Activated naive CD8-positive, alpha-beta T cell (primary cell): Measurements from ENCODE around the gene ZNF83.
"Not testable (repeated sequence)": the region's sequence is repeated elsewhere in the genome, so short reads cannot be mapped to it uniquely, and the experiment has no call there.

ENCODE experiments used
- H3K27ac Mint-ChIP-seq: one replicate; pipeline ENCODE4 v1.8.0; 2021; ENCODE audit warnings: mixed read lengths
- H3K27me3 Mint-ChIP-seq: one replicate; pipeline ENCODE4 v1.8.0; 2021; ENCODE audit warnings: mixed read lengths
- H3K36me3 Mint-ChIP-seq: one replicate; pipeline ENCODE4 v1.8.0; 2021; ENCODE audit warnings: mixed read lengths
- H3K4me1 Mint-ChIP-seq: one replicate; pipeline ENCODE4 v1.8.0; 2021; ENCODE audit warnings: low read depth, mixed read lengths
- H3K4me3 Mint-ChIP-seq: one replicate; pipeline ENCODE4 v1.8.0; 2021; ENCODE audit warnings: mild to moderate bottlenecking, mixed read lengths
- H3K9me3 Mint-ChIP-seq: one replicate; pipeline ENCODE4 v1.8.0; 2021; ENCODE audit warnings: low read depth, mixed read lengths

ZNF83 gene

GRCh38 chr19:52659013-52659412, 20.9 kb upstream of the ZNF83 start:
- peaks cover 9% of the 10 kb centered on the region for H3K9me3 Mint-ChIP-seq
- H3K36me3 Mint-ChIP-seq = peaks cover 54% of the 10 kb centered on the region
- no peak overlapping the region for H3K27ac Mint-ChIP-seq
- no peaks in the 10 kb centered on the region for H3K4me1 Mint-ChIP-seq
- no peaks in the 10 kb centered on the region for H3K27me3 Mint-ChIP-seq
- no peak overlapping the region for H3K4me3 Mint-ChIP-seq

DNA sequence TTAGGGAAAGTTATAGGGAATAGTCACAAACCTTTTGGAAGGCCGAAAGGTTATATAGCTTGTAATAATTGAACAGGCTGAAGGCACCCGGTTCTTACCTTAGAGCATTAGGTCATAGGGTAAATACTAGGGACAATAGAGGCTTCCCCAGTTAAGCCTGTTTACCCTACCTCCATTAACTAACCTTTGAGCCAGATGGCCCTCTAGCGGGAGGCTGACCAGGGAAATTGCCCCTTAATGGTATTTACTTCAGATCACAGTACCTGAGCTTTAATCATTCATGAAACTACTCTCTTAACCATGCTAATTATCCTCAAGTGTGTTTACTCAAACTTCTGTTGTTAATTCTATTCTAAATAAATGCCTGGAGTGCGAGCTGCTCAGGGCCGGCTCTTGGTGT, 20.4 kb upstream of the ZNF83 start:
- H3K4me3 Mint-ChIP-seq = no peak overlapping the region
- no peak overlapping the region for H3K27ac Mint-ChIP-seq
- H3K4me1 Mint-ChIP-seq = no peaks in the 10 kb centered on the region
- peaks cover 58% of the 10 kb centered on the region for H3K36me3 Mint-ChIP-seq
- H3K9me3 Mint-ChIP-seq = peaks cover 12% of the 10 kb centered on the region
- no peaks in the 10 kb centered on the region for H3K27me3 Mint-ChIP-seq

GRCh38 chr19:52653161-52653560, 15.0 kb upstream of the ZNF83 start:
- Mint-ChIP-seq H3K4me3 (no peak overlapping the region), H3K36me3 (peaks cover 69% of the 10 kb centered on the region), H3K27ac (no peak overlapping the region), H3K9me3 (peaks cover 34% of the 10 kb centered on the region), H3K27me3 (no peaks in the 10 kb centered on the region), H3K4me1 (no peaks in the 10 kb centered on the region)

DNA sequence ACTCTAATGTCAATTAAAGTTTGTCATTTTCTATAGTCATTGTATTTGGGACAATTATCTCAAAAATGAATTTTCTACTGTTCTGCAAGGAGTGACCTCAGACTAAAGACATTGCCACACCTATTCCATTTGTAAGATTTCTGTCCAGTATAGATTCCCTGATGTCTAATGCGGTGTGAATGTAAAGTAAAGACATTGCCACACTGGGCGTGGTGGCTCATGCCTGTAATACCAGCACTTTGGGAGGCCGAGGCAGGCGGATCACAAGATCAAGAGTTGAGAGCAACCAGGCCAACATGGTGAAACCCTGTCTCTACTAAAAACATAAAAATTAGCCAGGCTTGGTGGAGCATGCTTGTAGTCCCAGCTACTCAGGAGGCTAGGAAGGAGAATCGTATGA, 13.8 kb upstream of the ZNF83 start:
- Mint-ChIP-seq H3K4me1 (no peaks in the 10 kb centered on the region), H3K27me3 (no peaks in the 10 kb centered on the region), H3K36me3 (peaks cover 73% of the 10 kb centered on the region), H3K9me3 (peaks cover 37% of the 10 kb centered on the region), H3K4me3 (no peak overlapping the region), H3K27ac (no peak overlapping the region)

DNA sequence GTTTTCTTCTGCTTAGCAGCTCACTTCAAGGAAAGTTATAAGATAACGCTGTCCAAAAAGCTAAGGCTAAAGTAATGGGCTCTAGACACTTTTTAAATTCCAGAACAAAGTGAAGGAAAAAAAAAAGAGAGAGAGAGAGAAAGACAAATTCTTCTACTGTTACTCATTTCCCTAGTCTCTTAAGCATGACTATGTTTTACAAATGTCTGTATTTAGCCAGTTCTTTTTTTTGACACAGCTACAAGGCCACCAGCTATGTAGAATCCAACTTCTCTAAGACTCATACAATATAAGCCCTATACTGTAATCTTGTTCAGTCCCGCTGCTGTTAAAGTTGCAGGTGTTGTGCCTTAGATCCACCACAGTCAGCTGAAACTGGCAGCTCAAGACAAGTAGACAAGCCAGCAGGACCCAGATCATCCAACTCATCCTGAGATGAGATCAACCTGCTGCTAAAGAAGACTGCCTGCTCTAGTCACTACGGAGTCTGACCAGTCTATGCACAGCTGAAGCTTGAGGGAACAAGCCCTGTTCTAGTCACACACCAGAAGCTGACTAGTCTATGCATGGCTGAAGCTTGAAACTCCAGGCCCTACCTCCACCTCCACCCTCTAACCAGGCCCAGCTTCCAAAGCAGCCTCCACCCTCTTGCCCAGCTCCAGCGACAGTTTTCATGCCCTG, 10.3 kb upstream of the ZNF83 start:
- H3K4me3 Mint-ChIP-seq = no peak overlapping the region
- H3K27me3 Mint-ChIP-seq = no peaks in the 10 kb centered on the region
- H3K9me3 Mint-ChIP-seq = peaks cover 27% of the 10 kb centered on the region
- peaks cover 55% of the 10 kb centered on the region for H3K36me3 Mint-ChIP-seq
- no peak overlapping the region for H3K27ac Mint-ChIP-seq
- H3K4me1 Mint-ChIP-seq = no peaks in the 10 kb centered on the region

DNA sequence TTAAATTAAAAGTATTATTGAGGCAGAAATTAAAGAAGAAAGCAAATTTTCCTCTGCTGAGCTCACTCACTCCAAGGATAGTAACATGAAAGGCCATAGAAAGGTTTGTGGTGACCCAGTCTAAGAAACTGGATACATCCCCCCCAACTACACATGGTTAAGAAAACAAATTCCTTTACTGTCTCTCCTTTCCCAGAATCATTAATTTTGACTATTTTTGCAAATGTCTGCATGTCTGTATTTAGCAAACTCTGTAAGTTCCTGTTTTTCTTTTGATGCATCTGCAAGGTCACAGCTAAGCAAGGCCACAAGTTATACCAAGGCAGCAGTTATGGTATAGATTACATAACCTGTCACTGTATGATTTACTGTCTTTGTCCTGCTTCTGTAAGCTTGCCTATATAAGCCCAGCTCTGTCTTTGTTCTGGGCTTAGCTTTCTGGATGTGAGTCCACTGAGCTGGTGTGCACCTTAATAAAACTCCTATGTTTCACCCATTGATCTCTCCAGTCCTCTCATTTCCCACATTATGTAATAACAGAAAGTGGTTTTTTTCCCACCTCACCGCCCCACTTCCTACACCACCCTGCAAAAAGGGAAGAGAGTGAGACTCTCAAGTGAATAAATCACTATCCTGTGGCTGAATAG, 8.5 kb upstream of the ZNF83 start:
- Mint-ChIP-seq H3K4me1 (no peaks in the 10 kb centered on the region), H3K9me3 (peaks cover 18% of the 10 kb centered on the region), H3K27ac (no peak overlapping the region)

GRCh38 chr19:52640916-52641315, 2.8 kb upstream of the ZNF83 start:
- no peaks in the 10 kb centered on the region for H3K27me3 Mint-ChIP-seq
- peaks cover 17% of the 10 kb centered on the region for H3K4me1 Mint-ChIP-seq
- H3K4me3 Mint-ChIP-seq = no peak overlapping the region
- no peak overlapping the region for H3K27ac Mint-ChIP-seq
- peaks cover 13% of the 10 kb centered on the region for H3K36me3 Mint-ChIP-seq
- H3K9me3 Mint-ChIP-seq = peaks cover 15% of the 10 kb centered on the region

More for the DNA sequence above, 8.5 kb upstream of the ZNF83 start:
- peaks cover 42% of the 10 kb centered on the region for H3K36me3 Mint-ChIP-seq
- no peaks in the 10 kb centered on the region for H3K27me3 Mint-ChIP-seq
- H3K4me3 Mint-ChIP-seq = no peak overlapping the region

DNA sequence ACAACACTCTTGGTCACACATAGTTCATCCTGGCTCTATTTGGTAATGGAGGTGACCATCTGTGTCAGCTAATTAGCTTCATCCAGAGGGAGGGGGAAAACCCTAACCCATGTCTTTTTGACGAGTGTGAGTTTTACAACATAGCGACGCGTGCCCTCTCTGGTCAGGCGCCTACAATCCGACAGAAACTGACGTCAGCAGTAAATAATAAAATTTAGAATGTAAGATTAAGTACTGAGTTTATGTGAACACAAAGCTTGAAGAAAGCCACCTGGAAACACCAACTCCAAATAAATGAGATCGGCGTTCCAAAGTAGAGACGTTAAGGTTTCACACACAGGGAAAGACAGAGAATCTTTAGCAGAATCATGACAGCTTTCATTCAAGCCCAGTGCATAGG, 1.8 kb upstream of the ZNF83 start:
- H3K4me3 Mint-ChIP-seq = no peak overlapping the region
- peaks cover 15% of the 10 kb centered on the region for H3K9me3 Mint-ChIP-seq
- H3K27me3 Mint-ChIP-seq = no peaks in the 10 kb centered on the region
- H3K36me3 Mint-ChIP-seq = peaks cover 14% of the 10 kb centered on the region
- no peak overlapping the region for H3K27ac Mint-ChIP-seq
- peaks cover 17% of the 10 kb centered on the region for H3K4me1 Mint-ChIP-seq

GRCh38 chr19:52638601-52639000, 446 bp upstream of the ZNF83 start:
- H3K4me1 Mint-ChIP-seq = peaks cover 17% of the 10 kb centered on the region
- H3K27ac Mint-ChIP-seq = no peak overlapping the region
- no peaks in the 10 kb centered on the region for H3K27me3 Mint-ChIP-seq
- peaks cover 15% of the 10 kb centered on the region for H3K9me3 Mint-ChIP-seq
- peaks cover 12% of the 10 kb centered on the region for H3K36me3 Mint-ChIP-seq
- peak overlapping the region; percentile 97 for H3K4me3 Mint-ChIP-seq

DNA sequence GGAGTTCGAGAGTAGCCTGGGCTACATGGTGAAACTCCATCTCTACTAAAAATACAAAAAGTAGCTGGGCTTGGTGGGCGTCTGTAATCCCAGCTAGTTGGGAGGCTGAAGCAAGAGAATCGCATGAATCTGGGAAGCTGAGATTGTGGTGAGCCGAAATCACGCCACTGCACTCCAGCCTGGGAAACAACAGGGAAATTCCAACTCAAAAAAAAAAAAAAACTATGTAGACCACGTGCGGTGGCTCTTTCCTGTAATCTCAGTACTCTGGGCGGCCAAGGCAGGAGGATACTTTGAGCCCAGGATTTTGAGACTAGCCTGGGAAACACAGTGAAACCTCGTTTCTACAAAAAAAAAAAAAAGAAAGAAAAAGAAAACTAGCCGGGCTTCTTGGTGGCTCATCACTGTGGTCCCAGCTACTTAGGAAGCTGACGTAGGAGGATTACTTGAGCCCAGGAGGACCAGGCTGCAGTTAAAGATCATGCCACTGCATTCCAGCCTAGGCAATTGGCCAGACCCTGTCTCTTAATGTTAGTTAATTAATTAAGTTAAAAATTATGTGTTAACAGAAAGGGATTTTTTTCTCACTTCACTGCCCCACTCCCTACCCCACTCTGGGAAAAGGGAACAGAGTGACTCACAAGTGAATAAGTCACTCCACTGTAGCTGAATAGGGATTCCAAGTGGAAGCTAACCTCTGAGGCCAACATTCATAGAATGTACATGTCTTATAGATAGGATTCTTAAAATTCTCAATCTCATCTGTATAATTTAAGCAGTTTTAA, 2.2 kb downstream of the ZNF83 start:
- peak overlapping the region; percentile 22 for H3K27ac Mint-ChIP-seq

DNA sequence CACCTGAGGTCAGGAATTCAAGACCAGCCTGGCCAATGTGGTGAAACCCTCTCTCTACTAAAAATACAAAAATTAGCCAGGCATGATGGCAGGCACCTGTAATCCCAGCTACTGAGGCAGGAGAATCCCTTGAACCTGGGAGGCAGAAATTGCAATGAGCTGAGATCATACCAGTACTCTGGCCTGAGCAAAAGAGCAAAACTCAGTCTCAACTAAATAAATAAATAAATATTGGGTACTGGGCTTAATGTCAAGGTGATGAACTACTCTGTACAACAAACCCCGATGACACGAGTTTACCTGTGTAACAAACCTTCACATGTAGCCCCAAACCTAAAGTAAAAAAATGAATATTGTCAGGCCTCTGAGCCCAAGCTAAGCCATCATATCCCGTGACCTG, 10.7 kb downstream of the ZNF83 start:
- not testable (repeated sequence) for H3K4me3 Mint-ChIP-seq, H3K27ac Mint-ChIP-seq, H3K27me3 Mint-ChIP-seq, H3K4me1 Mint-ChIP-seq
- H3K36me3 Mint-ChIP-seq = peaks cover 29% of the 10 kb centered on the region
- peaks cover 16% of the 10 kb centered on the region for H3K9me3 Mint-ChIP-seq

More for the DNA sequence above, 2.2 kb downstream of the ZNF83 start:
- peaks cover 22% of the 10 kb centered on the region for H3K4me1 Mint-ChIP-seq
- peaks cover 14% of the 10 kb centered on the region for H3K36me3 Mint-ChIP-seq
- peaks cover 13% of the 10 kb centered on the region for H3K9me3 Mint-ChIP-seq
- no peaks in the 10 kb centered on the region for H3K27me3 Mint-ChIP-seq
- peak overlapping the region; percentile 97 for H3K4me3 Mint-ChIP-seq

DNA sequence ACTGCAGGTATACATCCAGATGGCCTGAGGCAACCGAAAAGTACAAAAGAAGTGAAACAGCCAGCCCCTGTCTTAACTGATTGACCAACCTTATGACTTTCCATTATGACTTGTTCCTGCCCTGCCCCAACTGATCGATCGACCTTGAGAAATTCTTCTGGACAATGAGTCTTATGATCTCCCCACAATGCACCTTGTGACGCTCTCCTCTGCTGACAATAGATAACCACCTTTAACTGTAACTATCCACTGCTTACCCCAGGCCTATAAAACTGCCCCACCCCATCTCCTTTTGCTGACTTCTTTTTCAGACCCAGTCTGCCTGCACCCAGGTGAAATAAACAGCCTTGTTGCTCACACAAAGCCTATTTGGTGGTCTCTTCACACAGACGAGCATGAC, 11.2 kb downstream of the ZNF83 start:
- H3K36me3 Mint-ChIP-seq = peaks cover 35% of the 10 kb centered on the region
- peaks cover 16% of the 10 kb centered on the region for H3K9me3 Mint-ChIP-seq
- no peaks in the 10 kb centered on the region for H3K27me3 Mint-ChIP-seq
- no peak overlapping the region for H3K4me3 Mint-ChIP-seq
- H3K27ac Mint-ChIP-seq = no peak overlapping the region
- peaks cover 8% of the 10 kb centered on the region for H3K4me1 Mint-ChIP-seq

DNA sequence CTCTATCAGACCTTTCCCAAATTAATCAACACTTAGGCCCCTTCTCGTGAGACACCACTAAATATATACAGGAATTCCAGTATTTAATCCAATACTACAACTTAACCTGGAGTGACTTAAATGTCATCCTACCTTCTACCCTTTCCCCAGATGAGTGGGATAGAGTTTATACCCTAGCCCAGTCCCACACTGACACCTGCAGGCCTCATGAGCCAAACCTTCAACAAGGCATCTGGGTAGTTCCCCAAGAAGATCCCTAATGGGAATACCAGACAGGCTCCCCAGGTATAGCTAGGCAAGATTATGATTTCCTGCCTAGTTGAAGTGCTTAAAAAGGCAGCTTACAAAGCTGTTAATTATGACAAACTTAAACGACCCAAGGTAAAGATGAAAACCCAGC, 15.9 kb downstream of the ZNF83 start:
- peaks cover 14% of the 10 kb centered on the region for H3K4me1 Mint-ChIP-seq
- H3K36me3 Mint-ChIP-seq = peaks cover 40% of the 10 kb centered on the region
- H3K27ac Mint-ChIP-seq = no peak overlapping the region
- H3K9me3 Mint-ChIP-seq = no peaks in the 10 kb centered on the region
- H3K27me3 Mint-ChIP-seq = no peaks in the 10 kb centered on the region
- no peak overlapping the region for H3K4me3 Mint-ChIP-seq

DNA sequence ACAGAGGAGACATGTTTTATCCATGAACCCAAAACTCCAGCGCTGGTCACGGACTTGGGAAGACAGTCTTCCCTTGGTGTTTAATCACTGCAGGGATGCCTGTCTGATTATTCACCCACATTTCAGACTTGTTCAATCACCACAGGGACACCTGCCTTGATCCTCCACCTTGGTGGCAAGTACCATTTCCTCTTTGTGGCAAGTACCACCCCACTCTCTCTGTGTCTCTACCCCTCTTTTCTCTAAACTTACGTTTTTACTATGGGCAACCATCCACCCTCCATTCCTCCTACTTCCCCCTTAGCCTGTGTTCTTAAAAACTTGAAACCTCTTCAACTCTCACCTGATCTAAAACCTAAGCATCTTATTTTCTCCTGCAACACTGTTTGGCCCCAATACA, 16.8 kb downstream of the ZNF83 start:
- H3K4me3 Mint-ChIP-seq = no peak overlapping the region
- H3K4me1 Mint-ChIP-seq = peaks cover 14% of the 10 kb centered on the region
- H3K27ac Mint-ChIP-seq = peak overlapping the region; percentile 7
- H3K9me3 Mint-ChIP-seq = peaks cover 5% of the 10 kb centered on the region
- peaks cover 46% of the 10 kb centered on the region for H3K36me3 Mint-ChIP-seq
- no peaks in the 10 kb centered on the region for H3K27me3 Mint-ChIP-seq

GRCh38 chr19:52613299-52613906, 24.8 kb downstream of the ZNF83 start:
- H3K4me3 Mint-ChIP-seq = no peak overlapping the region
- peaks cover 62% of the 10 kb centered on the region for H3K36me3 Mint-ChIP-seq
- H3K27me3 Mint-ChIP-seq = no peaks in the 10 kb centered on the region
- H3K4me1 Mint-ChIP-seq = no peaks in the 10 kb centered on the region
- no peak overlapping the region for H3K27ac Mint-ChIP-seq
- peaks cover 27% of the 10 kb centered on the region for H3K9me3 Mint-ChIP-seq
